Measurements from ENCODE around the gene EPRS1.

EPRS1 gene

GRCh38 chr1:220046052-220046930 is at the start of gene EPRS1:
Gene EPRS1, minus strand, starts transcription at chr1:220046505. Its CDS starts 117 bp downstream, at chr1:220046388.
- peak within 1 kb of the TSS; percentile 80 for H3K4me3 ChIP-seq (ENCODE audit: low read depth, low read length)
- DNase-seq (ENCODE audit: low read depth) = peak; percentile 98
- peak; percentile 33 for TF ChIP-seq CTCF (IDR thresholded peaks at IDR 0.05; ENCODE audit: low read depth, low read length)
- TF ChIP-seq POLR2A (IDR thresholded peaks at IDR 0.05; ENCODE audit: extremely low read depth, insufficient read length) = peak; percentile 71
- peak; percentile 77 for TF ChIP-seq MAX (IDR thresholded peaks at IDR 0.05; ENCODE audit: low read depth, low read length)
- TF ChIP-seq MYC (IDR thresholded peaks at IDR 0.05; ENCODE audit: low read depth, low read length) = peak; percentile 78

- TF ChIP-seq POLR2A (IDR thresholded peaks at IDR 0.05; ENCODE audit: extremely low read depth, insufficient read length) (peak; percentile 67), MYC (IDR thresholded peaks at IDR 0.05; ENCODE audit: low read depth, low read length) (no peak; the same call in none of the 2 replicates), MAX (IDR thresholded peaks at IDR 0.05; ENCODE audit: low read depth, low read length) (peak; percentile 26; the same call in 1 of the 2 replicates)
- H3K4me3 ChIP-seq (ENCODE audit: low read depth, low read length) = peak within 1 kb of the TSS; percentile 90
- peak; percentile 89 for DNase-seq (ENCODE audit: low read depth)
These were observed 48.0 kb upstream of the EPRS1 start, which contains the start of gene IARS2 for GRCh38 chr1:220094016-220094911. Gene IARS2, plus strand, starts transcription at chr1:220094132. Its CDS starts 85 bp downstream, at chr1:220094217.

DNA sequence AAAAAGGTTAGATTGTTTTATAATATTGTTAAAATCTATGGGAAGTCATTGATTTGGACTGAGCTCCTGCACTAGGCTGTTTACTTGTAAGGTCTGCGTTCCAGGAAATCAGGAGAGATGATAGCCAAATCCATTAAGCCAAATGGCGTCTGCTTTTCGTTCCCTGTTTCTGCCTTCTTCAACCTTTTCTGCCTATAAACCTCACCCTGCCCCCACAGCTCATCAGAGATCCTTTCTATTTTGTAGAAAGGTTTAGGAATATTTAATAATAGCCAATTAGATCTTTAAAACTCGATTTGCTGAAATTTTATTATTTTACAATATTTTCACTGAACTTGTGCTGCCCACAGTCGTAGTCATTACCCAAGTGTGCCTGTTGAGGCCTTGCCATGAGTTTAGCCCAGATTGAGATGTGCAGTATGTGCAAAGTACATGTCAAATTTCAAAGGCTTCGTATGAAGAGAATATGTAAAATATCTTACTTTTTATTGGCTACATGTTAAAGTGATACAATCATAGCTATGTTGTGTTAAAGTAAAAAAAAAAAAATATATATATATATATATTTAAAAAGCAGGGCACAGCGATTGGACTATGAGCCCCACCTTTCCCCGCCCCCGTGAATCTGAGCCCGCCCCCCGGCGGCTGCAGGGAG is 47.2 kb upstream of the EPRS1 start:
- DNase-seq (ENCODE audit: low read depth) = no peak
- H3K4me3 ChIP-seq (ENCODE audit: low read depth, low read length) = peak overlapping the region; percentile 21
- TF ChIP-seq MAX (IDR thresholded peaks at IDR 0.05; ENCODE audit: low read depth, low read length) = no peak
- no peak for TF ChIP-seq POLR2A (IDR thresholded peaks at IDR 0.05; ENCODE audit: extremely low read depth, insufficient read length)
- no peak for TF ChIP-seq MYC (IDR thresholded peaks at IDR 0.05; ENCODE audit: low read depth, low read length)
- TF ChIP-seq CTCF (IDR thresholded peaks at IDR 0.05; ENCODE audit: low read depth, low read length) = no peak

GRCh38 chr1:220092694-220093093 is 46.4 kb upstream of the EPRS1 start:
- no peak for DNase-seq (ENCODE audit: low read depth)

More at GRCh38 chr1:220092694-220093093, 46.4 kb upstream of the EPRS1 start:
- no peak for TF ChIP-seq MYC (IDR thresholded peaks at IDR 0.05; ENCODE audit: low read depth, low read length)
- TF ChIP-seq MAX (IDR thresholded peaks at IDR 0.05; ENCODE audit: low read depth, low read length) = no peak
- TF ChIP-seq CTCF (IDR thresholded peaks at IDR 0.05; ENCODE audit: low read depth, low read length) = no peak
- no peak overlapping the region for H3K4me3 ChIP-seq (ENCODE audit: low read depth, low read length)

Measured in NB4 (cell line).